Large intestine (tissue), 3 donors: ENCODE results near the gene ABR. TPM values are rescaled to one million over a fixed set of nuclear protein-coding genes. Genes with fewer than 3 reads are reported as not detected.
"Not testable (repeated sequence)": the region's sequence is repeated elsewhere in the genome, so short reads cannot be mapped to it uniquely, and the experiment has no call there.

Experiments used
- DNase-seq, 2 donors: peaks; one replicate each; pipeline versions ENCODE4 v3.0.0 to v3.0.0-alpha.2; 2013
- H3K27ac ChIP-seq: one replicate; pipeline ENCODE4 v1.5.1; 2013; ENCODE audit warnings: low read length
- H3K27me3 ChIP-seq: 2 replicates; pipeline ENCODE4 v1.6.1; 2013; ENCODE audit warnings: low read length; ENCODE audit not compliant: control insufficient read depth, insufficient read depth
- H3K36me3 ChIP-seq: 2 replicates; pipeline ENCODE4 v1.6.1; 2013; ENCODE audit warnings: low read length; ENCODE audit not compliant: control insufficient read depth, insufficient read depth
- H3K4me1 ChIP-seq: one replicate; pipeline ENCODE4 v1.6.1; 2013; ENCODE audit warnings: low read length; ENCODE audit not compliant: control insufficient read depth, insufficient read depth
- H3K4me3 ChIP-seq: one replicate; pipeline ENCODE4 v1.5.1; 2013; ENCODE audit warnings: low read length
- H3K9me3 ChIP-seq: one replicate; pipeline ENCODE4 v1.6.1; 2013; ENCODE audit warnings: mild to moderate bottlenecking, low read depth, low read length, moderate library complexity; ENCODE audit not compliant: control insufficient read depth
- WGBS: methylation state at CpG from one replicate; pipeline ENCODE4 v1.1.5; 2013; ENCODE audit warnings: low lambda C conversion rate; ENCODE audit not compliant: insufficient coverage; 5-methylcytosine and 5-hydroxymethylcytosine counted together
- polyA plus RNA-seq: library from polyadenylated mRNA; unstranded; fragments of 120-200 nt; gene quantifications from one replicate; pipeline ENCODE4 v1.2.1, GENCODE V29; 2013

Gene ABR
- polyA plus RNA-seq, 1 donor: 125 TPM

DNA sequence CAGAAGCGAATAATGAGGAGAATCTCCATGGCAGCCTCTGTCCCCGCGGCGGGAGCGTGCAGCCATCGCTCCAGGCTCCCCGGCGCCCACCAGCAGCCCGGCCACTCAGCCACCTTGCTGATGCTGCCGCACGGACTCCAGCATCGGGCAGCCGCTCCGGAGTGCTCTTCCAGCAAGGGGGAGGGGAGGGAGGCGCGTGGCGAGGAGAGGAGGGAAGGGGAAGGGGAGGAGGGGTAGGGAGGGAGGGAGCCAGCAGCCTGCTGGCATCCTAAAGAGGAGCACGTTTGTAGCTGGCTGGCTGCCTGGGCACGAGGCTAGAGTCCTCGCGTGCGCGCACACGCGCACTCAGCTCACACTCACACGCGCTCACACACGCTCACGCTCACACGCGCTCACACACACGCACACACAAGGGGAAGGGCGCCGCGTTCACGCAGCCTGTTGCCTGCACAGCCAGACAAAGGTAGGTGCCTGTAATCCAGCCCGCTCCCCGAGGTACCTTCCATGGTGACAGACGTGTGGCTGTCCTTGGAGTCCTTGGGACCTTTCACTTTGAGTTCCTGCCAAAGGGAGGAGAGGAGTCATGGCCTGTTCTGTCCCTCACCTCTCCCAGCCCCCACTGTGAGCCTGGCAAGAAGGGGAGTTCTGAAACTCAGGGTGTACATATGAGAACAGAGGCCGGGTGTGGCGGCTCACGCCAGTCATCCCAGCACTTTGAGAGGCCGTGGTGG lies 100.8 kb downstream of the ABR start:
- WGBS: no CpG with 5 or more reads among the region's 43 CpGs

DNA sequence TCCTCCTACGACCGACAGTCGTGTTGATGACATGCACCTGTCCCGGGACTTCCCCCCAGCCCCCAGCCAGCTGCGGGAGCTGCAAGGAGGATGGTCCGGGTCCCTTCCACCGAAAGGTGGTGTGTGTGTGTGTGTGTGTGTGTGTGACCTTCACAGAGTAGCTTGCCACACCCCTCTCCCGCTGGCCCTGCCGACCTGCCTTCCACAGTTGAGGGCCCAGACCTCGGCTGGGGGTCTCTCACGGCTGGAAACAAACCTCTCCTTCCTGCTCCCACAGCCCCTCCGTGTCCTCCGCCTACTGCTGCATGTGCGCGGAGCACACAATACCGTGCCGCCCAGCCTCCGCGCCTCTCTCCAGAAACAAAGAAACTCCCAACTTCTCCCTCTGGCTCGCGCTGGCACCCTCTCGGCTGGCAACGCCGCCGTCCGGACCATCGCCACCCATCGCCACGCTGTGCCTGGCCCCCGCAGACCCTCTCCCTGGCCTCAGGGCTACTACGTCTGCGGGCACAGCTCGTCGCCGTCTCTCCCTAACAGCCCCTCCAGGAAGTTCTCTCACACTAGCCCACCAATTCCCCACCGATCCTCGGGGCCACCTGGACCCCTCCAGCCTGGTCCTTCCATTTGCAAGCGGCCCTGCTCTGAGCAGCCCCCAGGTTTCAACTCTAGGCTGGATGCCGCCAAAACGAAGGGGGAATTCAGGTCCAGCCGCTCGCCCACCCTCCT lies 101.6 kb downstream of the ABR start:
- DNase-seq: no peak
- Histone ChIP-seq H3K36me3 (peaks cover 57% of the 10 kb centered on the region), H3K4me1 (peaks cover 47% of the 10 kb centered on the region), H3K27me3 (no peaks in the 10 kb centered on the region), H3K27ac (no peak overlapping the region), H3K4me3 (no peak overlapping the region), H3K9me3 (peaks cover 2% of the 10 kb centered on the region)
- WGBS: no CpG with 5 or more reads among the region's 42 CpGs

More for the DNA sequence above, 100.8 kb downstream of the ABR start:
- peaks cover 59% of the 10 kb centered on the region for H3K36me3 ChIP-seq
- no peak overlapping the region for H3K4me3 ChIP-seq
- peak in 1 of 2 donors; percentile 32 for DNase-seq
- no peak overlapping the region for H3K27ac ChIP-seq
- peaks cover 47% of the 10 kb centered on the region for H3K4me1 ChIP-seq
- no peaks in the 10 kb centered on the region for H3K9me3 ChIP-seq
- H3K27me3 ChIP-seq: no peaks in the 10 kb centered on the region

DNA sequence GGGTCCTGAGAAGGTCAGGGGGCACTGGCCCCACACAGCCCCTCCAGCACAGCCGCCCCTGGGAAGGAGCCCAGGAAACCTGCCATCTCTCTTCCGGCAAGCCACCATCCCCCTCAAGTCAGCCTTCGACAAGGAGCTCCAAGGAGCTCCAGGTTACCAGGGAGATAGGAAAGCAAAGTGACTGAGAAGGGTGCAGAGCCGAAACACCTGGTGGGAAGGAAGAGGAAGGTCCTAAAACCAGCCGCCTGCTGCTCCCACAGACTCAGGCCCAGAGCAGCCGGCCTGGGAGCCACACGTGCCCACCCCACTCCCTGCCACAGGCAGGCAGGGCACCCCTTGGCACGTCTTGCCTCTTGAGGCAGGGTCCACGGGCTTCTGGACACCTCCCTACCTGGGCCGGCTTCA lies 102.2 kb downstream of the ABR start:
- WGBS: no CpG with 5 or more reads among the region's 10 CpGs
- Histone ChIP-seq H3K27ac (no peak overlapping the region), H3K4me1 (peaks cover 47% of the 10 kb centered on the region), H3K36me3 (peaks cover 58% of the 10 kb centered on the region), H3K4me3 (no peak overlapping the region), H3K27me3 (no peaks in the 10 kb centered on the region), H3K9me3 (peaks cover 2% of the 10 kb centered on the region)
- DNase-seq: no peak

DNA sequence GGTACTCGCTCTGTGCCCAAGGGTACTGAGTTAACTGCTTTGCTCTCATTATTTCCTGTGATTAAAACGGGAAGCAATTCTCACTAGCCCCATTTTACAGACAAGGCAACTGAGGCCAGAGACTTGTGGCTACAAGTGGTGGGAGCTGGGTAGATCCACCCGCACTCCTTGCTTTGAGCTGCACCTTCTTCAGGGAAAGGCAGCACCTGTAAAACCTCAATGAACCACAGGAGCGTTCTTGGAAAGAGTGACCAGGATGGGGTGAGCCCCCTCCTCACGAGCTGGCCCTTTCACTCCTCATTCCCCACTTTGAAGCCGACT lies 102.8 kb downstream of the ABR start:
- no peak overlapping the region for H3K27ac ChIP-seq
- no peak for DNase-seq
- no peaks in the 10 kb centered on the region for H3K27me3 ChIP-seq
- H3K36me3 ChIP-seq: peaks cover 56% of the 10 kb centered on the region
- 100% methylated on average over 1 of the region's 6 CpGs for WGBS
- no peak overlapping the region for H3K4me3 ChIP-seq
- peaks cover 43% of the 10 kb centered on the region for H3K4me1 ChIP-seq
- peaks cover 2% of the 10 kb centered on the region for H3K9me3 ChIP-seq

DNA sequence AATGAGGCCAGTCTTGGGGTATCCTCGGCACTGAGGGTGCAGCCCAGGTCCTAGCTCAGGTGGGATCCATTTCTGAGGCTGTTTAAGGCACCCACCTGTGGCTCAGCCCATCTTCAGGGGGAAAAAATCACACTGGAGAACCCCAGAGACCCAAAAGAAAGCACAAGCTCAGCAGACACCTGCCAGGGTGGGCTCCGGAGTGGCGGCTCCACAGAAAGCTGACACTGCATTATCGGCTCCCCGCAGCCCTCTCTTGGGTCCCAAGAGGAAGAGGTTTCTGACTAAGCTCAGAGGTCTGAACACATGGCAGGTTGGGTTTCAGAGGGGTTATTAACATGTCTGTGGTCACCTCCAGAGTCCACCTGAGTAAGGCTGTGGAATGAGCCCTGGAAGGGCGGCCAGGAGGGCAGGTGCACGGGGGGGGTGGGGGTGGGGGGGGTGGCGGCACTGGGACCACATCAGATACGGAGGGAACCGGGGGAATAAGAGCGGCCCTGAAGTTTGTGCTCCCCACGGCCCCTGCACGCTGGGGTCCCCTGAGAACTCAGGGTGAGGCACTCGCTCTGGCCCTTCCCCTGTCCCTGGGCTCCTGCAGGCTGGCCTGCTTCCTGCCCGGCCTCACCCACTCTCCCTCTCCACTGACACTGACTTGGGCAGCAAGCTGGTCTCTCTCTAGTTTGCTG lies 103.3 kb downstream of the ABR start:
- Histone ChIP-seq H3K36me3 (peaks cover 56% of the 10 kb centered on the region), H3K4me3 (no peak overlapping the region), H3K4me1 (peaks cover 43% of the 10 kb centered on the region), H3K27ac (peak overlapping the region; percentile 96), H3K27me3 (no peaks in the 10 kb centered on the region), H3K9me3 (peaks cover 2% of the 10 kb centered on the region)
- WGBS: no CpG with 5 or more reads among the region's 15 CpGs
- no peak for DNase-seq

DNA sequence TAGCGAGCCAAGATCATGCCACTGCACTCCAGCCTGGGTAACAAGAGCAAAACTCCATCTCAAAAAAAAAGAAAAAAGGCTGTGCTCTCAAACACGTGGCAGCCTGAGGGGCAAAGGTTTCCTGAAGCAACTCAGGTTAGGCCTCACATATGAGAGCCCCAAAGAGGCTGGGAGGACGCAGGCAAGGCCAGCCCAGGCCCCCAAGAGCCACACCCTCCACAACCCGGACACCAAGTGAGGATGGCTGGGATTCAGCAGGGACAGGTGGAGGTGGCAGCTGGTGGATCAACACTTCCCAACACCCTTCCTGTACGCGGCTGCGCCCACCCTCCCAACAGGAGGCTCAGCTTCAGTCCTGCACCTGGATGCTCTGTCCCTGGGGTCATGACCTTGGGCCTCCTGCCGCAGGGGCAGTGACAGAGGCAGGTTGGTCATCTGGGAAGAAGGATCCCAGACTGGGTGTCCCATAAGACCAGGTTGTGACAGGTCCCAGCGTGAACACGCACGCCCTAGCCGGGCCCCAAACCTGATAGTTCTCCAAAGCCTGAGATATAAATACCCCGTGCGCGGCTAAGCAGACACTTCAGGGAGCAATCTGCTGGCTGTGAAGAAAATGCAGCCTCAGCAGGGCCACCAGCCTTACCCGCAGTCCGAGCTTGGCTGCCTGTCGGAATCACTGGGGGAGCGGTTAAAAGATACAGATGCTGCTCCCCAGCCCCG lies 104.7 kb downstream of the ABR start:
- no peaks in the 10 kb centered on the region for H3K27me3 ChIP-seq
- peak; percentile 83 to 92 for DNase-seq
- no CpG with 5 or more reads among the region's 20 CpGs for WGBS
- peaks cover 2% of the 10 kb centered on the region for H3K9me3 ChIP-seq
- H3K4me3 ChIP-seq: no peak overlapping the region
- H3K27ac ChIP-seq: peak overlapping the region; percentile 96
- H3K36me3 ChIP-seq: peaks cover 62% of the 10 kb centered on the region
- H3K4me1 ChIP-seq: peaks cover 32% of the 10 kb centered on the region

DNA sequence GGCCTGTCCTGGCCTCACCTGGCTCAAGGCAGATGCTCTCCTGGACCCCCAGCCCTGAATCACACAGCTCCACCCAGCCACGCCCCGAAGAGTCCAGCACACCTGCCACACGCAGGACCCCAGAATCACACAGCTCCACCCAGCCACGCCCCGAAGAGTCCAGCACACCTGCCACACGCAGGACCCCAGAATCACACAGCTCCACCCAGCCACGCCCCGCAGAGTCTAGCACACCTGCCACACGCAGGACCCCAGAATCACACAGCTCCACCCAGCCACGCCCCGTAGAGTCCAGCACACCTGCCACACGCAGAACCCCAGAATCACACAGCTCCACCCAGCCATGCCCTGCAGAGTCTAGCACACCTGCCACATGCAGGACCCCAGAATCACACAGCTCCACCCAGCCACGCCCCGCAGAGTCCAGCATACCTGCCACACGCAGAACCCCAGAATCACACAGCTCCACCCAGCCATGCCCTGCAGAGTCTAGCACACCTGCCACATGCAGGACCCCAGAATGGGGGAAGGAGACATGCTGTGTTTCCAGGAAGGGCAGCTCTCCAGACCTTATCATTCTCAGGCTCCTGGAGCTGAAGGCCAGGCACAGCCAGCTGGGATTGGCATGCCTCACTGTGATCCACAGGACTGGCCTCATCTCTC lies 105.7 kb downstream of the ABR start:
- not testable (repeated sequence) for H3K4me3 ChIP-seq, H3K9me3 ChIP-seq, H3K27me3 ChIP-seq
- peak; percentile 52 to 74 for DNase-seq
- H3K36me3 ChIP-seq: peaks cover 57% of the 10 kb centered on the region
- peaks cover 25% of the 10 kb centered on the region for H3K4me1 ChIP-seq
- H3K27ac ChIP-seq: peak overlapping the region; percentile 96
- WGBS: no CpG with 5 or more reads among the region's 15 CpGs

DNA sequence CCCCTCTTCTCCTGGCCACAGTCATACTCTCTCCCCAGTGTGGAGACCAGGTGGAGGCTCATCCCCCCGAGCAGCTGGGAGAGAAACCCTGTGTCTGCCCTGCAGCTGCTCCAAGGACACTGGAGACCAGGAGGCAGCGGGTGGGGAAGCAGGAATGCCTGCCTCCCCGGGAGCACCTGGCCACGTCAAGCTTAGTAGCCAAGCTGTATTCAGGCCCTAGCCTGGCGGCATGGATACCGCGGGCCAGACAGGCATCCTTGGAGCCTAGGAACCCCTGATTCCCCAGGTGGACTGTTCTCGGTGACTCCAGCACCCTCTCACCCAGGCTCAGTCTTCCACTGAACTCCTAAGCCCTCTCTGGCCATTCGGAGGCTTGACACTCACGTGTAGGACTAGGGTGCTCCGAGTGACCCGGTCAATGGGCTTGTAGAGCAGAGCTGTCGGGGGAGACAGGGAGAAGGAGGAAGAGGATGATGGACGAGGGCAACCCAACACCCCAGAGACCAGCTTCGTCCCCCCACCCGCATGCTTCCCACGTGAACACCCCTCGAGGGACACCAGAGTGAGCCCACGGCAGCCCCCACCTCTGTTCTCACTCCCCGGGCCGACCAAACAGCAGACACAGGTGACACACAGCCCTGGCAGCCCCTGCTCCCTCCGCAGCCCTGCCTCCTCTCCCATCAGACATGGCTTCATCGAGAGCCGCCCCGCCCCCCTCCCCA lies 106.4 kb downstream of the ABR start:
- Histone ChIP-seq H3K4me3 (no peak overlapping the region), H3K27me3 (no peaks in the 10 kb centered on the region), H3K4me1 (peaks cover 25% of the 10 kb centered on the region), H3K27ac (peak overlapping the region; percentile 67), H3K36me3 (peaks cover 57% of the 10 kb centered on the region), H3K9me3 (peaks cover 2% of the 10 kb centered on the region)
- DNase-seq: no peak
- WGBS: no CpG with 5 or more reads among the region's 25 CpGs

DNA sequence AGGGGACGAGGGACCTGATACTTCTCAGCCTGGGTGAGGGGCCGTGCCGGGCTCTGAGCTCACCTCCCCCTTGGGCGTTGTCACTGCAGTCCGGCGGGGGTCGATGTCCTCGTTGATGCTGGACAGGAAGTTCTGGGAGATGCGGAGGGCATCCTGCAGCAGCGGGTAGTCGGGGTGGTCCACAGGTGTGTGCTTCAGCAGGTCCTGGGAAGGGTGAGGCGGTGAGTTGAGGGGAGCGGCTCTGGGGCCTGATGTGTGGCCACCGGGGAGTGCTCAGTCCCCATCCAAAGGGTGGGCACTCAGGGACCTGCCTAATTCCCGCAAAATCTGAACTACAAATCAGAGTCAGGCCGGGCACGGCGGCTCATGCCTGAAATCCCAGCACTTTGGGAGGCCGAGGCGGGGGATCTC lies 107.2 kb downstream of the ABR start:
- peaks cover 2% of the 10 kb centered on the region for H3K9me3 ChIP-seq
- whole genome bisulfite sequencing: no CpG with 5 or more reads among the region's 20 CpGs
- no peak for DNase-seq
- peaks cover 25% of the 10 kb centered on the region for H3K4me1 ChIP-seq
- no peak overlapping the region for H3K4me3 ChIP-seq
- H3K36me3 ChIP-seq: peaks cover 60% of the 10 kb centered on the region
- no peak overlapping the region for H3K27ac ChIP-seq
- no peaks in the 10 kb centered on the region for H3K27me3 ChIP-seq
